ENCODE data around the gene OCRL. TPM values are rescaled to one million over a fixed set of nuclear protein-coding genes. Genes with fewer than 3 reads are reported as not detected.

Gene OCRL
- total and polyA plus RNA-seq, 3 donors from 2014 or later: 67.9 to 94.1 (median 88.2) TPM

DNA sequence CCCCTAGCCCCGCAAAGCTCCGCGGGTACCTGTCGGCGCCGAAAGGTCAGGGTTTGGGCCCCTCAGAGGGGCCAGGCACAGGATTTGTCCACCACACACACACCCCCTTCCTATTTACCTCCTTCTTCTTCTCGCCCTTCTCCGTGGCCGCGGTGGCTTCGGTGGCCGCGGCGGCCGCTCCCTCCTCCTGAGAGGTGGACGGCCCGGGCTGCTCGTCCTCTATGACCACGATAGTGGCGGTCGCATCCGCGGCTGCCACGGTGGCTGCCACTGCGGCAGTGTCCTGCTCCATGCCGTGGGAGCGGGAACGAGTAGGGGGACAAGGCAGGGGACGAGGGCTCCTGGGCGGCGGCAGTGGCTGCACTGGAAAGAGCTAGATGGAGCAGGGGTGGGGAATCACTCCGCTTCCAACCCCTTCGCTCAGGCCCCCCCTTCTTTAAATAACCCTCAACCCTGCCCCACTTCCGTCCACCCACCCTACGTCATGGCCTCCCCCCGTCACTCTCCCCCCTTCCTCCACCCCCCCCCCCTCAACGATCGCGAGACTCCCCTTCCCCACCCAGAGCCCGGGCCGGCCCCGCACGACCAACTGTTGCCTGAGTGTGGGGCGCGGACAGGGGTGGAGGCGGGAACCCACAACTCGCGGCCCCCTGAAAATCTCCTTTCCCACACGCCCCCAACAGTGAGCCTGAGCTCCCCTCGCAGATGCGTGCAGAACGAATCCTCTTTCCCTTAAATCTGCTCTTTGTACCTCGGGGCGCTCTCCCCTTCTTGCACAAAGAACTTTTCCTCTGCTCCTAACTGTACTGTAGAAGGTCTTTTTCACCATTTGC lies 16.8 kb upstream of the OCRL start, which contains the start of gene SMARCA1:
SMARCA1 (minus strand) TSS at position 412 of the 833 bp plus-strand sequence; CDS start at position 292, 120 bp downstream.
- H3K27me3 ChIP-seq: no peaks in the 10 kb centered on the region
- H3K27ac ChIP-seq: peak within 1 kb of the TSS; percentile 94 to 97
- peak; percentile 85 for DNase-seq
- intact Hi-C loops (cut with DNase I; ENCODE audit: low total_unique reads): no loop called here
- H3K4me3 ChIP-seq: peak within 1 kb of the TSS; percentile 74 to 93
- no peaks in the 10 kb centered on the region for H3K9me3 ChIP-seq
- no peaks in the 10 kb centered on the region for H3K4me1 ChIP-seq
- no peak for TF ChIP-seq POLR2A (IDR thresholded peaks at IDR 0.05)
- TF ChIP-seq, protein P1, sequence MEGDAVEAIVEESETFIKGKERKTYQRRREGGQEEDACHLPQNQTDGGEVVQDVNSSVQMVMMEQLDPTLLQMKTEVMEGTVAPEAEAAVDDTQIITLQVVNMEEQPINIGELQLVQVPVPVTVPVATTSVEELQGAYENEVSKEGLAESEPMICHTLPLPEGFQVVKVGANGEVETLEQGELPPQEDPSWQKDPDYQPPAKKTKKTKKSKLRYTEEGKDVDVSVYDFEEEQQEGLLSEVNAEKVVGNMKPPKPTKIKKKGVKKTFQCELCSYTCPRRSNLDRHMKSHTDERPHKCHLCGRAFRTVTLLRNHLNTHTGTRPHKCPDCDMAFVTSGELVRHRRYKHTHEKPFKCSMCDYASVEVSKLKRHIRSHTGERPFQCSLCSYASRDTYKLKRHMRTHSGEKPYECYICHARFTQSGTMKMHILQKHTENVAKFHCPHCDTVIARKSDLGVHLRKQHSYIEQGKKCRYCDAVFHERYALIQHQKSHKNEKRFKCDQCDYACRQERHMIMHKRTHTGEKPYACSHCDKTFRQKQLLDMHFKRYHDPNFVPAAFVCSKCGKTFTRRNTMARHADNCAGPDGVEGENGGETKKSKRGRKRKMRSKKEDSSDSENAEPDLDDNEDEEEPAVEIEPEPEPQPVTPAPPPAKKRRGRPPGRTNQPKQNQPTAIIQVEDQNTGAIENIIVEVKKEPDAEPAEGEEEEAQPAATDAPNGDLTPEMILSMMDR (IDR thresholded peaks at IDR 0.05): no peak
- no peaks in the 10 kb centered on the region for H3K36me3 ChIP-seq (ENCODE audit: low read depth, missing control alignments)
- WGBS, 2 donors: 0 to 6% methylated on average over 10 to 42 of the region's 54 CpGs

DNA sequence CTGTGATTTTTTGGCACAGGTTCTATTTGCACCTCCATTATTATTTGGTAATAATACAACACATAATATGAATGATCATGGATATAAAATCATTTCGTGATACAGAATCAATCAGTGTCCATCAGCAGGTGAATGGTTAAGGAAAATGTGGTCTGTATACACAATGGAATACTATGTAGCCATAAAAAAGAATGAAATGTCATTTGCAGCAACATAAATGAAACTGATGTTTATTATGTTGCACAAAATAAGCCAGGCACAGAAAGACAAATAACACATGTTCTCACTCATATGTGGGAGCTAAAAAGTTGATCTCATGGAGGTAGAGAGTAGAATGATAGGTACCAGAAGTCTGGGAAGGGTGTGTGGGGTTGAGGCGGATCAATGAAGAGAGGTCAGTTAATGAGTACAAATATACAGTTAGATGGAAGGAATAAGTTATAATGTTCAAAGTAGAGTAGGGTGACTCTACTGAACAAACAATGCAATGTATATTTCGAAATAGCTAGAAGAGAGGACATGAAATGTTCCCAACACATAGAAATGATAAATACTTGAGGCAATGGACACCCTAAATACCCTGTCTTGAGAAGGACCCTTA lies 15.7 kb upstream of the OCRL start:
- TF ChIP-seq, protein P1 (IDR thresholded peaks at IDR 0.05): no peak
- no peak for TF ChIP-seq POLR2A (IDR thresholded peaks at IDR 0.05)
- WGBS, 2 donors: 77 to 85% methylated on average over 3 of the region's 3 CpGs
- Histone ChIP-seq H3K4me3 (no peak overlapping the region), H3K9me3 (no peaks in the 10 kb centered on the region), H3K4me1 (no peaks in the 10 kb centered on the region), H3K27me3 (no peaks in the 10 kb centered on the region), H3K36me3 (ENCODE audit: low read depth, missing control alignments) (no peaks in the 10 kb centered on the region), H3K27ac (no peak overlapping the region)
- no peak for DNase-seq
- intact Hi-C loops (cut with DNase I; ENCODE audit: low total_unique reads): no loop called here

DNA sequence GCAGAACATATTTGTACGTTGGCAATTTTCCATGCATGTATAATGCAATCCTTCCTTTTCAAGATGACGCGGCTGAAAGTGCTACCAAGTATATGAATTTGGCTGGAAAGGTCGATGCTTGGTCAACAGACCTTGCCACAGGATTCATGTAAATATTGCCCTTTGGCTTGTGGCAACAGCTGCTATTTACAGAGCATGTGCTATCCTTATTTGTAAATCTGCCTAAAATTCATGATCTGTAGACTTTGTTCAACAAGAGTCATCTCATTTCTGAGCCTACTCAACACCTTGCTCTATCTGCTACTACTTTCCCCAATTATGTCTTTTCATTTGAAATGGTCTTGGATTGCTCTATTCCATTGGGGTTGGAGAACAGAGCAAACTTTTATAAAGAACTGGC lies 14.9 kb upstream of the OCRL start:
- H3K36me3 ChIP-seq (ENCODE audit: low read depth, missing control alignments): no peaks in the 10 kb centered on the region
- H3K4me1 ChIP-seq: no peaks in the 10 kb centered on the region
- no peak overlapping the region for H3K27ac ChIP-seq
- WGBS, 2 donors: 62 to 64% methylated on average over 4 of the region's 4 CpGs
- TF ChIP-seq POLR2A (IDR thresholded peaks at IDR 0.05): no peak
- TF ChIP-seq, protein P1 (IDR thresholded peaks at IDR 0.05): no peak
- no peak for DNase-seq
- no peaks in the 10 kb centered on the region for H3K27me3 ChIP-seq
- H3K9me3 ChIP-seq: no peaks in the 10 kb centered on the region
- no peak overlapping the region for H3K4me3 ChIP-seq
- intact Hi-C loops (cut with DNase I; ENCODE audit: low total_unique reads): no loop called here

DNA sequence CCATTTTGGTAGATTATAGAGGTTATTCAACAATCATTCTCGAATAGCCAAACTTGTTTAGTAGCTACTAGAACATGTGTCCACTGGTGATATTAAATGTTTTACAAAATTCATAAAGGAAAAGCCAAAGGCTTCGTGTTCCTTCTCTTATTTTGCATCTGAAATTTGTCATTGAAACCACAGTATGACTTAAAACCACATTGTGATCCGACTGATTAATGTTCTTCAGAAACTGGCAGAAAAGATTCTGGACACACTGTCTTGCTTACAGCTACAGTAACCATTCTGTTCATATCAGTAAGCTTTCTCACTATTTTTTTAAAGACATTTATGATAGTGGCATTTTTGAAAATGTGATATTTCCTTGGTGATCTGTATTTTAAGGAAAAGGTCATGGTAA lies 14.2 kb upstream of the OCRL start:
- no peak for TF ChIP-seq POLR2A (IDR thresholded peaks at IDR 0.05)
- TF ChIP-seq, protein P1 (IDR thresholded peaks at IDR 0.05): no peak
- H3K27ac ChIP-seq: no peak overlapping the region
- no peaks in the 10 kb centered on the region for H3K9me3 ChIP-seq
- WGBS, 2 donors: 52 to 64% methylated on average over 3 of the region's 3 CpGs
- H3K4me1 ChIP-seq: no peaks in the 10 kb centered on the region
- H3K27me3 ChIP-seq: no peaks in the 10 kb centered on the region
- H3K36me3 ChIP-seq (ENCODE audit: low read depth, missing control alignments): no peaks in the 10 kb centered on the region
- no peak overlapping the region for H3K4me3 ChIP-seq
- DNase-seq: no peak
- intact Hi-C loops (cut with DNase I; ENCODE audit: low total_unique reads): no loop called here

All from testis (tissue), 3 donors.